ENCODE measurements around the gene PSME2. TPM values are rescaled to one million over a fixed set of nuclear protein-coding genes. Genes with fewer than 3 reads are reported as not detected.

The PSME2 gene
- total and polyA plus RNA-seq, 9 of the 15 experiments (the other 6 are each of a cell fraction or from before 2014, with no cell fraction given): 111 to 579 (median 159) TPM

- TF ChIP-seq HINFP (tag; conservative IDR thresholded peaks at IDR 0.05; ENCODE audit: low read depth) (no peak), TFAP4 (CRISPR knock-in tag; IDR thresholded peaks at IDR 0.05; ENCODE audit: borderline replicate concordance) (peak; percentile 45; the same call in 1 of the 2 replicates), ZNF140 (CRISPR knock-in tag; IDR thresholded peaks at IDR 0.05) (no peak), ZNF778 (CRISPR knock-in tag; IDR thresholded peaks at IDR 0.05) (no peak), KAT2B (IDR thresholded peaks at IDR 0.05; ENCODE audit: low read depth, low read length) (no peak), BRF2 (IDR thresholded peaks at IDR 0.05; ENCODE audit: borderline replicate concordance, insufficient read depth, insufficient read length) (no peak), HMG20B (CRISPR knock-in tag; IDR thresholded peaks at IDR 0.05) (no peak), JUN (IDR thresholded peaks at IDR 0.05; ENCODE audit: borderline replicate concordance, low read depth, low read length) (no peak), JUN (CRISPR knock-in tag; IDR thresholded peaks at IDR 0.05; ENCODE audit: borderline replicate concordance) (no peak), ETS2 (tag; IDR thresholded peaks at IDR 0.05; ENCODE audit: borderline replicate concordance, poor library complexity, severe bottlenecking) (no peak), TAF15 (IDR thresholded peaks at IDR 0.05; ENCODE audit: low read depth, low read length) (no peak), SETDB1 (IDR thresholded peaks at IDR 0.05; ENCODE audit: low read length) (no peak), ASH1L (IDR thresholded peaks at IDR 0.05; ENCODE audit: borderline replicate concordance, low read depth, partially characterized antibody) (no peak), RCOR1 (IDR thresholded peaks at IDR 0.05; ENCODE audit: borderline replicate concordance in 1 of 2, low read depth in 2 of 2, low read length in 2 of 2) (peak in 1 of 2 experiments; percentile 14; a peak in 1 of 4 replicates), TBP (optimal IDR thresholded peaks at IDR 0.05; ENCODE audit: low read depth, low read length) (no peak), ETV1 (tag; conservative IDR thresholded peaks at IDR 0.05; ENCODE audit: low read depth) (no peak), CBX2 (IDR thresholded peaks at IDR 0.05; ENCODE audit: insufficient read depth, low read length, poor library complexity, severe bottlenecking) (no peak), HMGXB4 (CRISPR knock-in tag; IDR thresholded peaks at IDR 0.05) (no peak), NFE2 (IDR thresholded peaks at IDR 0.05; ENCODE audit: low read depth) (no peak), ZBTB2 (IDR thresholded peaks at IDR 0.05) (no peak)
Measured at GRCh38 chr14:24135834-24136683, 10.4 kb downstream of the PSME2 start, which contains the start of gene PSME1 (continued).

Data from K562 (cell line).